ENCODE data around the gene CNPY2. TPM values are rescaled to one million over a fixed set of nuclear protein-coding genes. Genes with fewer than 3 reads are reported as not detected.
"Not testable (repeated sequence)": the region's sequence is repeated elsewhere in the genome, so short reads cannot be mapped to it uniquely, and the experiment has no call there.

The CNPY2 gene
- total RNA-seq, 3 donors from 2014 or later: 75.5 to 79.3 (median 77.7) TPM

DNA sequence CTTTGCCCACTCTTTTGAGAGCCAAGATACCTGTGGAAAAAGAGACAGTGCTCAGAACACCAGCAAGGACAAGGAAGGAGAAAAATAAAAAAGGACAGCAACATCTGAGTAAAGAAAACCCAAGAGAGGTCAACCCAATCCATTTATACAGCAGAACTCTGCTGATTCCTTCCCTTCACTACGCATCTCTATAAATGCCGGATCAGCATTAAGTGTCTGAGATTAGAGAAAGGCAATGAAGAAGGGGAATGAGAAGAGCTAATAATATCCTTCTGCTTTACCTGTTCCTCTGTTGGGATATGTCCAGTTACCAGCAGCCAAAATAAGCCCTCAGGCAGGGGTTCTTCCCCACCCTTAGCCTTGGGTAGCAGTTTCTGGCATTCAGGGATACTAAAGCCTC, 33.2 kb downstream of the CNPY2 start:
- ATAC-seq (no peak), DNase-seq (no peak)
- peaks cover 28% of the 10 kb centered on the region for H3K36me3 ChIP-seq (ENCODE audit: low read depth)
- H3K9me3 ChIP-seq: no peaks in the 10 kb centered on the region
- TF ChIP-seq, protein P1, sequence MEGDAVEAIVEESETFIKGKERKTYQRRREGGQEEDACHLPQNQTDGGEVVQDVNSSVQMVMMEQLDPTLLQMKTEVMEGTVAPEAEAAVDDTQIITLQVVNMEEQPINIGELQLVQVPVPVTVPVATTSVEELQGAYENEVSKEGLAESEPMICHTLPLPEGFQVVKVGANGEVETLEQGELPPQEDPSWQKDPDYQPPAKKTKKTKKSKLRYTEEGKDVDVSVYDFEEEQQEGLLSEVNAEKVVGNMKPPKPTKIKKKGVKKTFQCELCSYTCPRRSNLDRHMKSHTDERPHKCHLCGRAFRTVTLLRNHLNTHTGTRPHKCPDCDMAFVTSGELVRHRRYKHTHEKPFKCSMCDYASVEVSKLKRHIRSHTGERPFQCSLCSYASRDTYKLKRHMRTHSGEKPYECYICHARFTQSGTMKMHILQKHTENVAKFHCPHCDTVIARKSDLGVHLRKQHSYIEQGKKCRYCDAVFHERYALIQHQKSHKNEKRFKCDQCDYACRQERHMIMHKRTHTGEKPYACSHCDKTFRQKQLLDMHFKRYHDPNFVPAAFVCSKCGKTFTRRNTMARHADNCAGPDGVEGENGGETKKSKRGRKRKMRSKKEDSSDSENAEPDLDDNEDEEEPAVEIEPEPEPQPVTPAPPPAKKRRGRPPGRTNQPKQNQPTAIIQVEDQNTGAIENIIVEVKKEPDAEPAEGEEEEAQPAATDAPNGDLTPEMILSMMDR (IDR thresholded peaks at IDR 0.05): no peak
- H3K4me3 ChIP-seq: no peak overlapping the region
- intact Hi-C loops (cut with DNase I, micrococcal nuclease): no loop called here
- H3K4me1 ChIP-seq (ENCODE audit: low read depth): no peaks in the 10 kb centered on the region

DNA sequence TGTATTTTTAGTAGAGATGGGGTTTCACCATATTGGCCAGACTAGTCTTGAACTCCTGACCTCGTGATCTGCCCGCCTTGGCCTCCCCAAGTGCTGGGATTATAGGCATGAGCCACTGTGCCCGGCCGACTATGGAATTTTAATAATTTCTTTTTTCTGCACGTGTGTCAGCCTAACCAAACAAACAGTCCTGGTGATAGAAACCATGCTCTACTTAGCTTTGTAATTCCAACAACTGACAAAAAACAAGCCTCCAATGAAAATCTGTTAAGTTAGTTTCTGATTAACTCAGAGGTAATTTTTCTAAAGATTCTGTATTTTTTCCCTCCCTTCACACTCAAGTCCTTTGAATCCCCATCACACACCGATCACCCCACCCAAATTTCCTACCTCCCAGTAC, 33.8 kb downstream of the CNPY2 start:
- intact Hi-C loops (cut with DNase I, micrococcal nuclease): no loop called here
- no peak for ATAC-seq
- Histone ChIP-seq H3K9me3 (no peaks in the 10 kb centered on the region), H3K4me3 (no peak overlapping the region), H3K36me3 (ENCODE audit: low read depth) (peaks cover 28% of the 10 kb centered on the region), H3K4me1 (ENCODE audit: low read depth) (no peaks in the 10 kb centered on the region)
- DNase-seq: no peak
- TF ChIP-seq, protein P1 (IDR thresholded peaks at IDR 0.05): no peak

DNA sequence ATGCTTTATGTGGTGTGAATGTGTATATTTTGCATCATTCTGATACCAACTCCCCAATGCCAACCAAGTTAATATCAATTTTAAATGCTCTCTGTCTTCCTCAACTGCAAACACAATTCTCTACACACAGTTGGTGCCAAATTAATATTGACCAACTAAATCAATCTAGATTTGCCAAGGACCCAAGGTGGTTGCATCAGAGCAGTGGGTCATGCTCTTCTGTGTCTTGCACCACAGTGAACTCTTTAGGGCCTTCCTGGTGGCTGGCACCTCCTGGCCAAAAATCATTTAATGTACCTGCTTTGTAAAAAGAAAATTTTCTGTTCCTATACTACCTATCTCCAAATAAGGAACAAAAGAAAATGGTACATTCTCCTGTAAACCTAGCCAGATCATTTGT, 34.9 kb downstream of the CNPY2 start:
- no peaks in the 10 kb centered on the region for H3K9me3 ChIP-seq
- no peaks in the 10 kb centered on the region for H3K4me1 ChIP-seq (ENCODE audit: low read depth)
- TF ChIP-seq, protein P1 (IDR thresholded peaks at IDR 0.05): no peak
- intact Hi-C loops (cut with DNase I, micrococcal nuclease): no loop called here
- peaks cover 27% of the 10 kb centered on the region for H3K36me3 ChIP-seq (ENCODE audit: low read depth)
- DNase-seq (no peak), ATAC-seq (no peak)
- H3K4me3 ChIP-seq: no peak overlapping the region

DNA sequence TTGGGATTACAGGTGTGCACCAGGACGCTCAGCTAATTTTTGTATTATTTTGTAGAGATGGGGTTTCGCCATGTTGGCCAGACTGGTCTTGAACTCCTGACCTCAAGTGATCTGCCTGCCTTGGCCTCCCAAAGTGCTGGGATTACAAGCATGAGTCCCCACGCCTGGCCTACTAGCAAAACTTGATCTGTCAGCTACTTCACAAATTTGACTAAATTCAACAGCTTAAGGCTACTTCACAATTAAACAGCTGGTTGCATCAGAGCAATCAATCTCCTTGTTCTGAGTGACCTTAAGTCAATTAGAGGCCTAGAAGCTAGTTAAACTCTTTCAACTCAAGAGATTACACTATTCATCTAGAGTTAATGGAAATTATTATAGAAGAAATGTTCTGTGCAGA, 36.9 kb downstream of the CNPY2 start:
- DNase-seq (no peak), ATAC-seq (no peak)
- Histone ChIP-seq H3K36me3 (ENCODE audit: low read depth) (peaks cover 24% of the 10 kb centered on the region), H3K4me3 (no peak overlapping the region), H3K9me3 (no peaks in the 10 kb centered on the region), H3K4me1 (ENCODE audit: low read depth) (no peaks in the 10 kb centered on the region)
- intact Hi-C loops (cut with DNase I, micrococcal nuclease): no loop called here
- TF ChIP-seq, protein P1 (IDR thresholded peaks at IDR 0.05): no peak

DNA sequence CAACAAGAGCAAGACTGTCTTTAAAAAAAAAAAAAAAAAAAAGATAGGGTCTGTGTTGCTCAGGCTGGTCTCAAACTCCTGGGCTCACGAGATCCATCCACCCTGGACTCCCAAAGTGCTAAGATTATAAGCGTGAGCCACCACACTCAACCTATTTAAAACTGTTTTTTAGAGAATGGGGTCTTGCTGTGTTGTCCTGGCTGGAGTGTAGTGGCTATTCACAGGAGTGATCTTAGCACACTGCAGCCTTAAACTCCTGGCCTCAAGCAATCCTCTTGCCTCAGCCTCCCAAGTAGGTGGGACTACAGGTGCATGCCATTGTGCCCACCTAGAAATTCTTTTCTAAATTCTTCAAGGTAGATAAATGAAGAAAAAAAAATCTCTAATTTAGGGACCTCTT, 41.5 kb downstream of the CNPY2 start:
- TF ChIP-seq, protein P1 (IDR thresholded peaks at IDR 0.05): no peak
- intact Hi-C loops (cut with DNase I, micrococcal nuclease): no loop called here
- peaks cover 21% of the 10 kb centered on the region for H3K36me3 ChIP-seq (ENCODE audit: low read depth)
- no peak for ATAC-seq
- H3K4me1 ChIP-seq (ENCODE audit: low read depth): no peaks in the 10 kb centered on the region
- H3K9me3 ChIP-seq: no peaks in the 10 kb centered on the region
- H3K4me3 ChIP-seq: no peak overlapping the region
- DNase-seq: no peak

DNA sequence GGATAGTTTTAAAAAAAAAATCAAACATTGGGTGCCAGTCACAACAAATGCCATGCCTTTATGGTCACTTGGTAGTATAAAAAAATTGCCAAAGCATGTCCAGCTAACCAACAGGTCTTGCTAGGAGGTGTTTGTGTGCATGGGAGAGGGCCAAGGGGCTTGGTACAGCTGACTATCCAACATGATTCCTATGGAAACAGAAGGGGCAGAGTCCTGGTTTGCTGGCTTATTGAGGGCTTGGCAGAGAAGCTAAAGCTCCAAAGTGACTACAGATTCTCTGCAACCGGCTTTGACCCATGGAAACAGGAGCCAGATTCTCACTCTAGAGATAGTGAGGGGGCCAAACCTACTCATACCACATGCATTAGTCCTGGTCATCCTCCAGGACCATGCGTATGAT, 43.3 kb downstream of the CNPY2 start:
- H3K4me1 ChIP-seq (ENCODE audit: low read depth); H3K4me3 ChIP-seq; ATAC-seq; DNase-seq; intact Hi-C loops (cut with DNase I, micrococcal nuclease); H3K9me3 ChIP-seq: not testable (repeated sequence)
- H3K36me3 ChIP-seq (ENCODE audit: low read depth): peaks cover 15% of the 10 kb centered on the region

Data from mucosa of descending colon (tissue), 3 donors.